GM23338 (cell line): ENCODE data around the gene KCNJ16.

ENCODE experiments used
- CTCF ChIP-seq, 2 experiments: fragments of 200-600 bp in 1 of 2; sonication (generic) in 1 of 2; conservative IDR thresholded peaks; 2 replicates each; pipeline versions ENCODE4 v1.5.1 to v1.6.1; 2016 to 2017; ENCODE audit warnings: antibody characterized with exemption in 2 of 2, low read depth in 2 of 2, mild to moderate bottlenecking in 2 of 2, moderate library complexity in 1 of 2
- EZH2 ChIP-seq: fragments of 200-600 bp; sonication (generic); IDR thresholded peaks from one replicate; pipeline ENCODE4 v1.8.0; 2017; ENCODE audit warnings: antibody characterized with exemption, mild to moderate bottlenecking, low read depth; ENCODE audit not compliant: unreplicated experiment
- POLR2AphosphoS5 ChIP-seq: IDR thresholded peaks from 2 replicates; pipeline ENCODE4 v1.6.1; 2016; ENCODE audit warnings: antibody characterized with exemption, low read depth
- REST ChIP-seq: IDR thresholded peaks from one replicate; pipeline ENCODE4 v1.6.1; 2018; ENCODE audit warnings: antibody characterized with exemption; ENCODE audit not compliant: unreplicated experiment
- STAT1 ChIP-seq: IDR thresholded peaks from one replicate; pipeline ENCODE4 v1.6.1; 2016; ENCODE audit warnings: antibody characterized with exemption; ENCODE audit not compliant: unreplicated experiment

- TF ChIP-seq CTCF (conservative IDR thresholded peaks at IDR 0.05; ENCODE audit: low read depth in 2 of 2), result no peak
- TF ChIP-seq EZH2, result no peak
- TF ChIP-seq POLR2AphosphoS5, result no peak
- no peak for TF ChIP-seq REST
- no peak for TF ChIP-seq STAT1
Observed at GRCh38 chr17:70172449-70172848, 97.4 kb downstream of the KCNJ16 start.
